ENCODE measurements around the gene C20orf204. TPM values are rescaled to one million over a fixed set of nuclear protein-coding genes. Genes with fewer than 3 reads are reported as not detected.

The C20orf204 gene
- total and polyA plus RNA-seq, 10 of the 15 experiments (the other 5 are each of a cell fraction or from before 2014, with no cell fraction given): 0.24 to 56.0 (median 12.4) TPM

DNA sequence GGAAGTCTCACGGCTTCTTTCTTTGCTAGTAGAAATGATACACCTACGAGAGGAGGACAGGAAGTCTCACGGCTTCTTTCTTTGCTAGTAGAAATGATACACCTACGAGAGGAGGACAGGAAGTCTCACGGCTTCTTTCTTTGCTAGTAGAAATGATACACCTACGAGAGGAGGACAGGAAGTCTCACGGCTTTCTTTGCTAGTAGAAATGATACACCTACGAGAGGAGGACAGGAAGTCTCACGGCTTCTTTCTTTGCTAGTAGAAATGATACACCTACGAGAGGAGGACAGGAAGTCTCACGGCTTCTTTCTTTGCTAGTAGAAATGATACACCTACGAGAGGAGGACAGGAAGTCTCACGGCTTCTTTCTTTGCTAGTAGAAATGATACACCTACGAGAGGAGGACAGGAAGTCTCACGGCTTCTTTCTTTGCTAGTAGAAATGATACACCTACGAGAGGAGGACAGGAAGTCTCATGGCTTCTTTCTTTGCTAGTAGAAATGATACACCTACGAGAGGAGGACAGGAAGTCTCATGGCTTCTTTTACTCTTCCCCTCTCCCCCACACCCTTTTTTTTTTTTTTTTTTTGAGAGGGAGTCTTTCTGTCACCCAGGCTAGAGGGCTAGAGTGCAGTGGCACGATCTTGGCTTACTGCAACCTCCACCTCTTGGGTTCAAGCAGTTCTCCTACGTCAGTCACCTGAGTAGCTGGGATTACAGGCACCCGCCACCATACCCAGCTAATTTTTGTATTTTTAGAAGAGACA, 23.4 kb upstream of the C20orf204 start (continued):
- TF ChIP-seq, protein P1, sequence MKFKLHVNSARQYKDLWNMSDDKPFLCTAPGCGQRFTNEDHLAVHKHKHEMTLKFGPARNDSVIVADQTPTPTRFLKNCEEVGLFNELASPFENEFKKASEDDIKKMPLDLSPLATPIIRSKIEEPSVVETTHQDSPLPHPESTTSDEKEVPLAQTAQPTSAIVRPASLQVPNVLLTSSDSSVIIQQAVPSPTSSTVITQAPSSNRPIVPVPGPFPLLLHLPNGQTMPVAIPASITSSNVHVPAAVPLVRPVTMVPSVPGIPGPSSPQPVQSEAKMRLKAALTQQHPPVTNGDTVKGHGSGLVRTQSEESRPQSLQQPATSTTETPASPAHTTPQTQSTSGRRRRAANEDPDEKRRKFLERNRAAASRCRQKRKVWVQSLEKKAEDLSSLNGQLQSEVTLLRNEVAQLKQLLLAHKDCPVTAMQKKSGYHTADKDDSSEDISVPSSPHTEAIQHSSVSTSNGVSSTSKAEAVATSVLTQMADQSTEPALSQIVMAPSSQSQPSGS (IDR thresholded peaks at IDR 0.05; ENCODE audit: low read length): peak; percentile 52; the same call in 1 of the 2 replicates

DNA sequence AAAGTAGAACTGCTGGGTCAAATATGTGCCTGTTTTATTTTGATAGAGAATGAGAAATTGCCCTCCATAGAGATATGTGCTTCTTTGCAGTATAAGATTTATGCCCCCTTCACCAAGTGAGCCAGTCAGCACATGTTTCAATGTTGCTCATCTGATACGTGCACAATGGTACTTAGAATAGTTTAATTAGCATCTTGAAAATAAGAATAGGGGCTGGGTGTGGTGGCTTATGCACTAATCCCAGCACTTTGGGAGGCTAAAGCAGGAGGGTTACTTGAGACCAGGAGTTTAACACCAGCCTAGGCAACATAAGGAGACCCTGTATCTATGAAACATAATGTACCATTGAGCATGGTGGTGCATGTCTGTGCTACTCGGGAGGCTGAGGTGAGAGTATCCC, 20.3 kb upstream of the C20orf204 start:
- TF ChIP-seq MXI1 (IDR thresholded peaks at IDR 0.05; ENCODE audit: low read depth, low read length) (no peak), NRF1 (conservative IDR thresholded peaks at IDR 0.05; ENCODE audit: low read depth, low read length) (no peak)
- TF ChIP-seq, protein P2, sequence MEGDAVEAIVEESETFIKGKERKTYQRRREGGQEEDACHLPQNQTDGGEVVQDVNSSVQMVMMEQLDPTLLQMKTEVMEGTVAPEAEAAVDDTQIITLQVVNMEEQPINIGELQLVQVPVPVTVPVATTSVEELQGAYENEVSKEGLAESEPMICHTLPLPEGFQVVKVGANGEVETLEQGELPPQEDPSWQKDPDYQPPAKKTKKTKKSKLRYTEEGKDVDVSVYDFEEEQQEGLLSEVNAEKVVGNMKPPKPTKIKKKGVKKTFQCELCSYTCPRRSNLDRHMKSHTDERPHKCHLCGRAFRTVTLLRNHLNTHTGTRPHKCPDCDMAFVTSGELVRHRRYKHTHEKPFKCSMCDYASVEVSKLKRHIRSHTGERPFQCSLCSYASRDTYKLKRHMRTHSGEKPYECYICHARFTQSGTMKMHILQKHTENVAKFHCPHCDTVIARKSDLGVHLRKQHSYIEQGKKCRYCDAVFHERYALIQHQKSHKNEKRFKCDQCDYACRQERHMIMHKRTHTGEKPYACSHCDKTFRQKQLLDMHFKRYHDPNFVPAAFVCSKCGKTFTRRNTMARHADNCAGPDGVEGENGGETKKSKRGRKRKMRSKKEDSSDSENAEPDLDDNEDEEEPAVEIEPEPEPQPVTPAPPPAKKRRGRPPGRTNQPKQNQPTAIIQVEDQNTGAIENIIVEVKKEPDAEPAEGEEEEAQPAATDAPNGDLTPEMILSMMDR (IDR thresholded peaks at IDR 0.05 in 2 of 3, conservative IDR thresholded peaks at IDR 0.05 in 1 of 3; ENCODE audit: control insufficient read depth in 2 of 3, extremely low read depth in 1 of 3, insufficient read depth in 1 of 3, low read depth in 3 of 3, low read length in 3 of 3): no peak
- intact Hi-C loops (cut with micrococcal nuclease; ENCODE audit: unreplicated experiment) (no loop called here), in situ Hi-C loops (cut with MboI) (no loop called here)
- ATAC-seq: no peak
- ChIA-PET CTCF (interaction anchor here (0.9 kb wide), 1 partner anchor 35 kb away, joined by 3 read pairs; the partner anchor contains the start of gene PRPF6), POLR2A (no interaction called here), SMC1A (ENCODE audit: uncharacterized antibody, unreplicated experiment) (no interaction called here), RAD21 (ENCODE audit: unreplicated experiment) (no interaction called here)
- 93% methylated on average over 2 of the region's 2 CpGs for WGBS (ENCODE audit: insufficient coverage, insufficient replicate concordance, low lambda C conversion rate, missing lambda C conversion rate)
- H3K4me1 ChIP-seq (ENCODE audit: control insufficient read depth, insufficient read depth, low read length): peaks cover 19% of the 10 kb centered on the region
- peaks cover 36 to 52% of the 10 kb centered on the region in 2 experiments for H3K36me3 ChIP-seq (ENCODE audit: control insufficient read depth in 2 of 2, insufficient read depth in 2 of 2, low read length in 1 of 2)
- H3K9me3 ChIP-seq (replicated peaks; ENCODE audit: control insufficient read depth, insufficient read depth, low read length): peaks cover 29% of the 10 kb centered on the region; the same call in 2 of the 3 replicates
- no peak for FAIRE-seq
- H2AFZ ChIP-seq (ENCODE audit: control insufficient read depth, low read depth, low read length): no peak overlapping the region
- no peak overlapping the region for H3K27ac ChIP-seq (ENCODE audit: control insufficient read depth, insufficient read depth)
- no peak overlapping the region for H3K9ac ChIP-seq (ENCODE audit: control insufficient read depth, insufficient read depth, low read length)
- H3K27me3 ChIP-seq (replicated peaks in 1 of 2; ENCODE audit: control insufficient read depth in 2 of 2, insufficient read depth in 2 of 2, low read length in 1 of 2): no peaks in the 10 kb centered on the region
- BruUV-seq (replicated peaks): no TSS peak
- no peak overlapping the region for H3K4me2 ChIP-seq (ENCODE audit: control insufficient read depth, insufficient read depth)
- no peak overlapping the region for H3K4me3 ChIP-seq
- DNase-seq (ENCODE audit: low read depth, low spot score): no peak
- no peaks in the 10 kb centered on the region; the same call in 1 of the 2 replicates for H3K79me2 ChIP-seq (ENCODE audit: control insufficient read depth, insufficient read depth, low read length)
- H4K20me1 ChIP-seq (ENCODE audit: control insufficient read depth, insufficient read depth): no peaks in the 10 kb centered on the region

Data from GM12878 (cell line).